ENCODE data around the gene MCM8. TPM values are rescaled to one million over a fixed set of nuclear protein-coding genes. Genes with fewer than 3 reads are reported as not detected.

MCM8 gene
- polyA plus RNA-seq, 1 donor from 2014 or later = 5.1 TPM

DNA sequence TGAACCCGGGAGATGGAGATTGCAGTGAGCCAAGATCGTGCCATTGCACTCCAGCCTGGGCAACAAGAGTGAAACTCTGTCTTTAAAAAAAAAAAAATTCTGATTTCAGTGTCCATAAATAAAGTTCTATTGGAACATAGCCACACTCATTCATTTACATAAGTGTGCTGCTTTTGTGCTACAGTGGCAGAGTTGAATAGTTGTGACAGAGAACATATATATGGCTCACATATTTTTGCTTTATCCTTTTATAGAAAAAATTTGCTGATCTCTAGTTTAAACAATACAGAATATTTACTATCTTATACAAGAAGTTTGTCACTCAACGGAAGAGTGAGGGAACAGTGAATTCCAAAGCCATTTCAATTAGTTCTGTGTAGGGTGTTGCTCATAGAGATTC, 18.0 kb downstream of the MCM8 start:
- Histone ChIP-seq H4K20me1 (ENCODE audit: insufficient read depth) (no peaks in the 10 kb centered on the region), H3K4me3 (ENCODE audit: low read length) (no peak overlapping the region), H3K4me2 (ENCODE audit: low read length) (no peak overlapping the region), H3K9ac (ENCODE audit: low read length) (no peak overlapping the region), H3K9me3 (ENCODE audit: low read length) (no peaks in the 10 kb centered on the region), H3K27me3 (ENCODE audit: insufficient read depth, low read depth, low read length) (no peaks in the 10 kb centered on the region), H2AFZ (ENCODE audit: low read depth, low read length) (no peak overlapping the region), H3K27ac (ENCODE audit: low read length) (no peak overlapping the region), H3K9me2 (ENCODE audit: insufficient read depth, low read length) (no peaks in the 10 kb centered on the region), H3F3A (ENCODE audit: insufficient read depth, low read length, poor library complexity, severe bottlenecking) (no peaks in the 10 kb centered on the region), H3K36me3 (ENCODE audit: insufficient read depth, low read length) (no peaks in the 10 kb centered on the region), H3K79me2 (replicated peaks; ENCODE audit: insufficient read depth, low read length) (no peaks in the 10 kb centered on the region)
- TF ChIP-seq, protein P1, sequence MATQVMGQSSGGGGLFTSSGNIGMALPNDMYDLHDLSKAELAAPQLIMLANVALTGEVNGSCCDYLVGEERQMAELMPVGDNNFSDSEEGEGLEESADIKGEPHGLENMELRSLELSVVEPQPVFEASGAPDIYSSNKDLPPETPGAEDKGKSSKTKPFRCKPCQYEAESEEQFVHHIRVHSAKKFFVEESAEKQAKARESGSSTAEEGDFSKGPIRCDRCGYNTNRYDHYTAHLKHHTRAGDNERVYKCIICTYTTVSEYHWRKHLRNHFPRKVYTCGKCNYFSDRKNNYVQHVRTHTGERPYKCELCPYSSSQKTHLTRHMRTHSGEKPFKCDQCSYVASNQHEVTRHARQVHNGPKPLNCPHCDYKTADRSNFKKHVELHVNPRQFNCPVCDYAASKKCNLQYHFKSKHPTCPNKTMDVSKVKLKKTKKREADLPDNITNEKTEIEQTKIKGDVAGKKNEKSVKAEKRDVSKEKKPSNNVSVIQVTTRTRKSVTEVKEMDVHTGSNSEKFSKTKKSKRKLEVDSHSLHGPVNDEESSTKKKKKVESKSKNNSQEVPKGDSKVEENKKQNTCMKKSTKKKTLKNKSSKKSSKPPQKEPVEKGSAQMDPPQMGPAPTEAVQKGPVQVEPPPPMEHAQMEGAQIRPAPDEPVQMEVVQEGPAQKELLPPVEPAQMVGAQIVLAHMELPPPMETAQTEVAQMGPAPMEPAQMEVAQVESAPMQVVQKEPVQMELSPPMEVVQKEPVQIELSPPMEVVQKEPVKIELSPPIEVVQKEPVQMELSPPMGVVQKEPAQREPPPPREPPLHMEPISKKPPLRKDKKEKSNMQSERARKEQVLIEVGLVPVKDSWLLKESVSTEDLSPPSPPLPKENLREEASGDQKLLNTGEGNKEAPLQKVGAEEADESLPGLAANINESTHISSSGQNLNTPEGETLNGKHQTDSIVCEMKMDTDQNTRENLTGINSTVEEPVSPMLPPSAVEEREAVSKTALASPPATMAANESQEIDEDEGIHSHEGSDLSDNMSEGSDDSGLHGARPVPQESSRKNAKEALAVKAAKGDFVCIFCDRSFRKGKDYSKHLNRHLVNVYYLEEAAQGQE (IDR thresholded peaks at IDR 0.05; ENCODE audit: borderline replicate concordance) = no peak
- TF ChIP-seq TAF1 (IDR thresholded peaks at IDR 0.05; ENCODE audit: low read depth) = no peak
- no peak for TF ChIP-seq MXI1 (conservative IDR thresholded peaks at IDR 0.05; ENCODE audit: poor library complexity, severe bottlenecking)
- TF ChIP-seq, protein P2, sequence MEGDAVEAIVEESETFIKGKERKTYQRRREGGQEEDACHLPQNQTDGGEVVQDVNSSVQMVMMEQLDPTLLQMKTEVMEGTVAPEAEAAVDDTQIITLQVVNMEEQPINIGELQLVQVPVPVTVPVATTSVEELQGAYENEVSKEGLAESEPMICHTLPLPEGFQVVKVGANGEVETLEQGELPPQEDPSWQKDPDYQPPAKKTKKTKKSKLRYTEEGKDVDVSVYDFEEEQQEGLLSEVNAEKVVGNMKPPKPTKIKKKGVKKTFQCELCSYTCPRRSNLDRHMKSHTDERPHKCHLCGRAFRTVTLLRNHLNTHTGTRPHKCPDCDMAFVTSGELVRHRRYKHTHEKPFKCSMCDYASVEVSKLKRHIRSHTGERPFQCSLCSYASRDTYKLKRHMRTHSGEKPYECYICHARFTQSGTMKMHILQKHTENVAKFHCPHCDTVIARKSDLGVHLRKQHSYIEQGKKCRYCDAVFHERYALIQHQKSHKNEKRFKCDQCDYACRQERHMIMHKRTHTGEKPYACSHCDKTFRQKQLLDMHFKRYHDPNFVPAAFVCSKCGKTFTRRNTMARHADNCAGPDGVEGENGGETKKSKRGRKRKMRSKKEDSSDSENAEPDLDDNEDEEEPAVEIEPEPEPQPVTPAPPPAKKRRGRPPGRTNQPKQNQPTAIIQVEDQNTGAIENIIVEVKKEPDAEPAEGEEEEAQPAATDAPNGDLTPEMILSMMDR (IDR thresholded peaks at IDR 0.05; ENCODE audit: poor library complexity, severe bottlenecking) = no peak
- TF ChIP-seq EP300 (conservative IDR thresholded peaks at IDR 0.05; ENCODE audit: poor library complexity, severe bottlenecking) = no peak
- TF ChIP-seq POLR2AphosphoS5 (IDR thresholded peaks at IDR 0.05) = no peak
- no peak for TF ChIP-seq SMC3 (conservative IDR thresholded peaks at IDR 0.05; ENCODE audit: poor library complexity)
- TF ChIP-seq EZH2 (IDR thresholded peaks at IDR 0.05; ENCODE audit: borderline replicate concordance, insufficient read depth, low read length, poor library complexity, severe bottlenecking) = no peak
- TF ChIP-seq RAD21 (conservative IDR thresholded peaks at IDR 0.05) = no peak

DNA sequence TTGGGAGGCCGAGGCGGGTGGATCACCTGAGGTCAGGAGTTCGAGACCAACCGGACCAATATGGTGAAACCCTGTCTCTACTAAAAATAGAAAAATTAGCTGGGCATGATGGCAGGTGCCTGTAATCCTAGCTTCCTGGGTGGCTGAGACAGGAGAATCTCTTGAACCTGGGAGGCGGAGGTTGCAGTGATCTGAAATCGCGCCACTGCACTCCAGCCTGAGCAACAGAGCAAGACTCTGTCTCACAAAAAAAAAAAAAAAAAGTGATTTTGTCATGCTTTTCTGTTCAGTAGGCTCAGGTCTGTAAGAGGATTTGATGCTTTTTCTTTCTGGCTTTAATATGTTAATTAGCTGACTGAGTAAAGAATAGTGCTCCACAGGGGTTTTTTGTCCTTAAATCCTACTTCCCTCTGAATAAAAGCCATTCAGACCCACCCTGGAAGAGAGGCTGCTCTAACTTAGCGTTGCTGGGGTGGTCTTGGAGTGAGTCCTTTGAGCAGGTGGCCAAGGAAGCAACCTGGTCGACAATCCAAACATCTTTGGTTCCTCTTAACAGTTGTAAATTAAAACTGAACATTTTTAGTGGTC, 19.0 kb downstream of the MCM8 start:
- H3K36me3 ChIP-seq (ENCODE audit: insufficient read depth, low read length) = no peaks in the 10 kb centered on the region
- TF ChIP-seq, protein P1 (IDR thresholded peaks at IDR 0.05; ENCODE audit: borderline replicate concordance) = no peak
- no peak for TF ChIP-seq POLR2AphosphoS5 (IDR thresholded peaks at IDR 0.05)
- TF ChIP-seq MXI1 (conservative IDR thresholded peaks at IDR 0.05; ENCODE audit: poor library complexity, severe bottlenecking) = no peak
- no peak for TF ChIP-seq EZH2 (IDR thresholded peaks at IDR 0.05; ENCODE audit: borderline replicate concordance, insufficient read depth, low read length, poor library complexity, severe bottlenecking)
- no peak for TF ChIP-seq RAD21 (conservative IDR thresholded peaks at IDR 0.05)
- TF ChIP-seq EP300 (conservative IDR thresholded peaks at IDR 0.05; ENCODE audit: poor library complexity, severe bottlenecking) = no peak
- no peak for TF ChIP-seq SMC3 (conservative IDR thresholded peaks at IDR 0.05; ENCODE audit: poor library complexity)
- TF ChIP-seq, protein P2 (IDR thresholded peaks at IDR 0.05; ENCODE audit: poor library complexity, severe bottlenecking) = no peak
- TF ChIP-seq TAF1 (IDR thresholded peaks at IDR 0.05; ENCODE audit: low read depth) = no peak
- H3K27me3 ChIP-seq (ENCODE audit: insufficient read depth, low read depth, low read length) = no peaks in the 10 kb centered on the region
- H3F3A ChIP-seq (ENCODE audit: insufficient read depth, low read length, poor library complexity, severe bottlenecking) = no peaks in the 10 kb centered on the region
- H3K79me2 ChIP-seq (replicated peaks; ENCODE audit: insufficient read depth, low read length) = no peaks in the 10 kb centered on the region
- H3K4me2 ChIP-seq (ENCODE audit: low read length) = no peak overlapping the region
- no peak overlapping the region for H3K4me3 ChIP-seq (ENCODE audit: low read length)
- no peak overlapping the region for H3K27ac ChIP-seq (ENCODE audit: low read length)
- H2AFZ ChIP-seq (ENCODE audit: low read depth, low read length) = no peak overlapping the region
- H3K9ac ChIP-seq (ENCODE audit: low read length) = no peak overlapping the region
- H4K20me1 ChIP-seq (ENCODE audit: insufficient read depth) = no peaks in the 10 kb centered on the region
- no peaks in the 10 kb centered on the region for H3K9me3 ChIP-seq (ENCODE audit: low read length)
- no peaks in the 10 kb centered on the region for H3K9me2 ChIP-seq (ENCODE audit: insufficient read depth, low read length)
